Hindlimb muscle (tissue), 1 donor: ENCODE data around the gene PTGS1. TPM values are rescaled to one million over a fixed set of nuclear protein-coding genes. Genes with fewer than 3 reads are reported as not detected.
"Not testable (repeated sequence)": the region's sequence is repeated elsewhere in the genome, so short reads cannot be mapped to it uniquely, and the experiment has no call there.

ENCODE experiments used
- DNase-seq: peaks from one replicate; pipeline ENCODE4 v3.0.0-alpha.2; 2013
- polyA plus RNA-seq: library from polyadenylated mRNA; unstranded; fragments of 120-200 nt; gene quantifications from one replicate; pipeline ENCODE4 v1.2.1, GENCODE V29; 2013; ENCODE audit not compliant: insufficient read length

Gene PTGS1
- polyA plus RNA-seq, 1 donor: 4.7 TPM

DNA sequence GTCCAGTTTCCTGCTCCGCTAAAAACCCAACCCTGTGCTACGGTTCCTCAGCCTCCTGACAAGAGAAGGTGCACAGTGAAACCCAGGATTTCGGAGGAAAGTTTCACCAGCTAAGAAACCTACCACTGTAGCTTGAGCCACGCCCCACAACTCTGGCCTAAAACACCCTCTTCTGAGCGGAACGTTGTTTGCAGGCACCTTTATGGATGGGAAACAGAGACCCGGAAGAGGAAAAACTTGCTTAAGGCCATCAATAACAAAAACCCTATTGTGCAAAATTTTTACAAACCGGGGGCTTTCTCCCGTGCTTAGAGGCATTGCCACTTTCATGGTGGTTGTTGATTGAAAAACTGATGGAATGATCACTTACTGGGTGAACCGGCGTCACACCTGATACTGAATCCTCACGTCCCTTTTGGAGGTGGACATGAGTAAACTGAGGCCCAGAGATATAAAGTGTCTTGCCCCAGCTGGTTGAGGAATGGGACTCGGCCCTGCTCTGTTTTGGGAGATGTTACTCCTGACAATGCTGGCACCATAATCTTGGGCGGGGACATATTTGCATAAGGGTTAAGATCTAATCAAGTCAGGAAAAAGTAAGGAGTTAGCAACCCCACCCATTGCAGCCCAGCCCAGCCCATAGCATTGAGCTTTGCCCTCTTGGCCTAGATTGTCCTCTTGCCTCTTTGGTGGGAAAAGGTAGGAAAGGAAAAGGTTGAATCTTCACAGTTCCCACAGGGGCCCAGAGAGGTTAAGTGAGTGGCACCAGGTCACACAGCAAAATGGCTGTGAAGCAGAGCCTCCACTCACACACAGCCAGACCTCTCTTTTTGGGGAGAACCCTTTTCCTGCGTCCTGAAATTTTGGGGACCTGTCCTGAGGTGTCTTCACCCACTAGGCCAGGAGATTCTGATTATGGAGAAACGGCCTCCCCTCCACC lies 23.2 kb upstream of the PTGS1 start:
- DNase-seq: no peak

DNA sequence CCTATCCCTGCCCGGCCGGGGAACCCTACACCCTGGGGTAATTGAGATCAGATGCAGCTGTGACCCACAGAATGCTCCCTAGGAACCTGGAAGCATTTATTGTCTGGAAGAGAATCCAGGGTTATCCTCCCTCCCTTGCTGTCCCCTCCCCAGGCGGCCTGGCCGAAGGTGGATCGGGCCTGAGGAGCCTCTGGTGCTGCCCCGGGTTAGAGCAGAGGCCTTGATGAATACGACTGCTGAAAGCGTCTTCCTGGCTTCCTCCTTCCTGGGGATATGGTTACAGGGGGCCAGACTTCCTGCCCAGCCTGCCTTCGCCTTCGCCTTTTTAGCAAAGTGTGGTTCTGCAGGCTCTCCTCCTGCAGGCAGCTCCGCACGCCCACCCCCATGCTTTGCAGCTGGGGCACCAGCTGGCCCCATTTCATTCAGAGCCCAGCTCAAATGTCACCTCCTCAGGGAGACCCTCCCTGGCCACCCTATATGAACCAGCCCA lies 22.5 kb upstream of the PTGS1 start:
- no peak for DNase-seq

DNA sequence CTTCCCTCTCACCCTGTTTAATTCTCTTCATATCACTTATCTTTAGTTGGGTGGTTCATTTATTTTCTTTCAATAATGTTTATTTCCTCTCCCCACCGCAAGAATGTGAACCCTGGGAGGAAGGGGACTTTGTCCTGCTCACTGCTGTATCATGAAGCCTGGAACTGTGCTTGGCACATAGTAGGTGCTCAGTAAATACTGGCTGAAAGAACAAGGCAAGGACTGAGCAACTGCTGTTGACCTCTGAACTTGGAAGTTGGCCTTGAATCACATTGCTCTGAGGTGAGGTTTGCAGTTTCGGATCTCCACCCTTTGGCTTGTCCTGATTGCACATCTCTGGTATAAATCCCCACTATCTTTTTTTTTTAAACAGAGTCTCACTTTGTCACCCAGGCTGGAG lies 22.0 kb upstream of the PTGS1 start:
- DNase-seq: no peak

DNA sequence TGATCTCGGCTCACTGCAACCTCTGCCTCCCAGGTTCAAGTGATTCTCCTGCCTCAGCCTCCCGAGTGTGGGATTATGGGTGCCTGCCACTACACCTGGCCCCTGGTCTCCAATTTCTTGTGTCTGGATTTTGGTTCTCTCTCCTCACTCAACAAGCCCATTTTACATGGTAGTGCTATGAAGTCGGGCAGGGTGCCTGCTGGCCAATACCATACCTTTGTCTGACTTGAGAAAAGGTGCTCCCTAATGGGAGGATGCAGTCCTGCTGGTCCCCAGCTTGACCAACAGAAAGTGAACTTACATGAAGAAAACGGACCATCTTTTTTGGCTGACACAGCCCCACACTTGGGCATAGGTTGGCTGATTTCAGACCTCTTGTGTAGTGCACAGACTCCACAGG lies 21.6 kb upstream of the PTGS1 start:
- no peak for DNase-seq

DNA sequence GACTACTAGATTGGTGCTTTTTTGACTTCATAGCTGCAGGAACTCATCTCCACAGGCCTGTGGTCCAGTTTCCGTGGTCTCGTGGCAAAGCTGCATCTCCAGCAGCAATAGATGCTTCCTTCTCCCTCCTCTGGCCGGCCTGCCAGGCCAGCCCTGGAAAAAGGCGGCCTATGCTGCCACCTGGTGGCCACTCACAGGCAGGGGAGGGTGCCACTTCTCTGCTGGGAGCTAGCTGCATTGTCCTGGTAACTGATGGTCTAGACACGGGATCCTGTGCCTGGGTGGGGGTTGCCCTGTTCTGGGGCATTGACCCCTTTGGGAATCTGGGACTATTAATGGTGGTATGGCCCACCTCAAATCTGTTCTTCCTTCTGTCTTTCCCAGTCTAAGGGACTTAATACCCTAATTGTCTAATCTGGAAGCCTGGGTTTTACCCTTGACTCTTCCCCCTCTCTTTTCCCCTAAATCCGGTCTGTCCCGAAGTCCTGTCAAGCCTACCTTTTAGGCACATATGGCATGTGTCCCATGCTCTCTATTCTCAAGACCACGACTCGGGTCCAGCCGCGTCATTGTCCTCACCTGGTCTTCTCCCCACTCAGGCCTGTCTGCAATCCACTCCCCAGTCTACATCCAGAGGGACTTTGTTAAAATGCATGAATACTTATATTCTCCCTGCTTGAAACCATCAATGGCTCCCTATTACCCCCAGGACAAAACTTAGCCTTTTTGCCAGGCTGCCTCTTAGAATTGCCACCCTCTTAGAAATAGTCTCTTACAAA lies 20.1 kb upstream of the PTGS1 start:
- peak; percentile 84 for DNase-seq

DNA sequence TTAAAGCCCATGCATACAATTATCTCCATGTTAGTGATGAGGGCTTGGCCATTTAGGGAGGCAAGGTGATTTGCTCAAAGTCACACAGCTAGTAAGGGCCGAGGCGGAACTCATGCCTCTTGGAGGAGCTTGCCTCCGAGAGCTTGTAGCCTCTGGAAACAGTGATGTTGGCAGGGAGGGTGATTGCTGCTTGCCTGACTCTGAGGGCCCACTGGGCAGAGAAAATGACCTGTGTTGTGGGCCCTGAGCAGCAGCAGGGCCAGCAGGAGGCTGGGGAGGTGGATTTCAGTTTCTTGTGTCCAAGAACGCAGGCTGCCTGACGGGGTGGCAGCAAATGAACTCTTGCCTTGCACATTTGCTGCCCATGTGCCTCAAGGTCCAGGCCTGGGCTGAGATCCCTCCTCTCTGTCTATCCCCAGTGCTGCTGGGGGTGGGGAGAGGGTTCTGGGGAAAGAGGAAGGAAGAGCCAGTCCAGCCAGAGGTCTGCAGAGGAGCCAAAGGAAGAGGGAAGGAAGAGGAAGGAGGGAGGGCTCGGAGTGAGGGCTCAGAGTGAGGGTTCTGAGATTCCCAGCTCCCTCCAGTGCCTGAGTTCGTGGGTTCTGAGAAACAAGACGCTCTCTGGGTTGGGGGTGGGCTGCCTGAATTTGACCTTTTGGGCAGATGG lies 16.2 kb upstream of the PTGS1 start:
- DNase-seq: no peak

DNA sequence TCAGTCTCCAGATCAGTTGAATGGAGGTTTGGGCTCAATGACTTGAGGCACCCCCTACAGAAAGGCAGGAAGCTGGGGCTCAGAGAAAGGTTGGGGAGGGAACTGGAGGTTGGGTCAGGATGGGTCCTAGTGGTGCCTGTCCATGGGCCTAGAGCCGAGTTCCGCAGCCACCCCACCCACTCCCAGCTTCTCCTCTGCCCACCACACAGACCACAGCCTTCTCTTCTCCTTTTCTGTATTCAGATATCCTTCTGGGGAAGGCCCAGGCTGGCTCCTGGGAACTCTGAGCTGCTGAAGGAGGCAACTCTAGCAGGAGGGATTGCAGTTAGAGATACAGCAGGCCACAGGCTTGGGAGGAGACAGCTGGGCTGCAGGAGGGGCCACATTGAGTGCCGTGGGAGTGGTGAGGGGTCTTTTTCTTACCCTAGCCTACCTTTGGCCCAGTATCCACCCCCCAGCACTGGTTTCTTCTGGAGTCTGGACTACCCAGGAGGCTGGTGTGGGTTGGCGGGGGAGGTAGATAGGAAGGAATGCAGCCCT lies 15.4 kb upstream of the PTGS1 start:
- no peak for DNase-seq

DNA sequence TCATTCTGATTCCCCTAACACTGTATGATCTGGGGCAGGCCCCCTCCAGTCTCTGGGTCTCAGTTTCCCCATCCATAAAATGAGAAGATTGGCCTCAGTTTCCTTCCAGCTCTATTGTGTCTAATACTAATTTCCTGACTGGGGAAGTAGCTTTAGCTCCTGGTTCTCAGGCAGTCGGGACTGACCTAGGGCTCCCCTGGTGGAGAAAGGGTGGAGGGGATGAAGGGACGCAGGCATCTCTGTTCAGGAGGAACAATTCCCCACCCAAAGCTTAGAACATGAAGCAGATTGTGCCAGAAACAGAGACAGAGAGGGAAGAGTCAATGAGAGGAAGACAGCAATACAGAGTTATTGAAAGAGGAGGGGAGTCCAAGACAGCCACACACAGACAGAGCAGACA lies 14.2 kb upstream of the PTGS1 start:
- no peak for DNase-seq

DNA sequence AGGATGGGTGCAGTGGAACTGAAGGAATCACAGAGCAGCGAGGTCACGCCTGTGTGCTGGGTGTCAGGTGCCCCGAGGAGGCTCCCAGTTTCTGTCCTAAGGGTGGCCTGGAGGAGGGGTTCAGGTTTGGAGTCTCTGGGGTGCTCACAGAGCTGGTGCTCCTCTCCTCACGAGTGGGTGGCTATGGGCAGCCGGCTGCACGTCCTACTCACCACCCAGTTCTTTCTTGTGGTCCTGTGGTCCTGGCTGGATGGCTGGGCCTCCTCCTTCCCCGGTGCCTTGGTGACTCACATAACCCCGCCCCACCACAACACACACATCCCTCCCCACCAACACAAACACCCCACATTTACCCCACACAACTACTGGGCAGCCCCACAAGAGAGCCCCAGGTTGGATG lies 9.9 kb upstream of the PTGS1 start:
- DNase-seq: no peak

DNA sequence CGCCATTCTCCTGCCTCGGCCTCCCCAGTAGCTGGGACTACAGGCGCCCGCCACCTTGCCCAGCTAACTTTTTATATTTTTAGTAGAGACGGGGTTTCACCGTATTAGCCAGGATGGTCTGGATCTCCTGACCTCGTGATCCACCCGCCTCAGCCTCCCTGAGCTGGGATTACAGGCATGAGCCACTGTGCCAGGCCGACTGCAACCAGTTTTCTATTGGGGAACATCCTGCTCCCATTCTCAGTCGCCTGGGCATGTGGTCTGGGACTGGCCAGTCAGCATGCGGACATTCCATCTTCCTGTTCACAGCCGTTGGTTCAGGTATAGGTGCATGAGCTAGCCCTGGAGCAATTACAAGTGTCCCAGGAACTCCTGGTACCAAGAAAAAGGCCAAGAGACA lies 7.7 kb upstream of the PTGS1 start:
- DNase-seq: not testable (repeated sequence)

DNA sequence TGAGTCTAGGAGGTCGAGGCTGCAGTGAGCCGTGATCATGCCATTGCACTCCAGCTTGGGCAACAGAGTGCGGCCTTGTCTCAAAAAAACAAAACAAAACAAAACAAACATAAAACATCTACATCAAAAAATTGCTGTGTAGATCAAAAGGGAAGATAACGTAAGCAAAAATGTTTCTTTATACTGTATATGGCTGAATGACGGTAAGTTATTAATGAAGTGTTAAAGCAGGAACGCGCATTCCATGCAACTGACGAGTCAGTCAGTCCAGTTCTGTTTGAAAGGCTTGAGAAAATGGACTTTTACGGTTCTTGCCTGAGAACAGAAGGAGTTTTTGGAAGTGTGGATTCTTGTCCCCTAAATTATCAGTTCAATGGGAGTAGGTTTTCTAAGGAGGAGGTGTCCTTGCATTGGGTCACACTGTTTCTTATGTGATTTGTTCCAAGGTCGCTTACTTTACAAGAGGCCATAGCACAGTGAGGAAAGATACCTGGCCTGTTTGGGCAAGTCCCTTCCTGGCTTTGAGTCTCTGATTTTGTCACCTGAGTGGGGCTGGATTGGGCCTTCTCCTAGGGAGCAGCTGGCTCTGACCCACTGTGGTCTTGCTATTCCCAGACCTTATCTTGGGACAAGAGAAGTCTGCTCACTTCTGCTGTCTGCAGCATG lies 6.6 kb upstream of the PTGS1 start:
- no peak for DNase-seq

DNA sequence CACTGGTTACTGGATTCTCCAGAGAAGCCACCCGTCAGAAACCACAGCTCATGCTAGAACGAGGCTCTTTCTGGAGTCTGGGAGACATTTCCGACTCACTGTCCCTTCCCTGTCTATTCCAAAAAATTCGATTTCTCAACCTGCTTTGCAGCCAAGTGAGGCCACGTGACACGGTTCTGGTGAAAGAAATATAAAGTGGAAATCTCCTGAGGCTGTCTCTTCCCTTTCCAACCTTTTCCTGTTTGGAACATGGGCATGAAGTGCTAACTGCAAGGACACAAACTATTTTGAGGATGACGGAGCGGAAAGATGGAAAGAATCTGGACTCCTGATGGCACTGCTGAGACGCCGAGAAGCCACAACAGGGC lies 6.1 kb upstream of the PTGS1 start:
- DNase-seq: peak; percentile 52

DNA sequence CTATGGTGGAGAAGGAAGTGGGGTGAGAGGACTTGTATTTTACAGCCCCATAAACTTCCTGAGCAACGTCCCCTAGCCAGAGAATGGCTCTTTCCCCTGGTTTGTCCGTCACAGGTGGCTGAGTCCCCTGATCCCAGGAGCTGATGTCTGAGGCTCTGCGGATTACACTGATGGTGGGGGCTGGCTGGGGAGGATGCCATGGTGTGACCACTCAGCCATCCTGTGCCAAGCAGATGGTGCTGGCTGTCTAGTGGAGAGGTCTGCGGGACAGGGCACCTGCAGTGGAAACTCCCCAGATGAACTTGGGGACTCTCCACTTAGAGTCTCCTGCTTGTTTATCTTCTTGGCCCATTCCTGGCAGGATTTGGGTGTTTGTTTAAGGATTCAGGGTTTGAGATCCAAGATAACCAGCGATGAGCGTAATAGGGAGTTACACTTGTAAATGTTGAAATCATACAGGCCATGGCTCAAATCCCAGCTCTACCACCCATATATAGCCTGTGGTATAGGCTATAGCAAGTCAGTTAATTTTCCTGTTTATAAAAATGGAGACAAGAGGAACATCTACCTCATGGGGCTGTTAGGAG lies 4.7 kb upstream of the PTGS1 start:
- DNase-seq: no peak

DNA sequence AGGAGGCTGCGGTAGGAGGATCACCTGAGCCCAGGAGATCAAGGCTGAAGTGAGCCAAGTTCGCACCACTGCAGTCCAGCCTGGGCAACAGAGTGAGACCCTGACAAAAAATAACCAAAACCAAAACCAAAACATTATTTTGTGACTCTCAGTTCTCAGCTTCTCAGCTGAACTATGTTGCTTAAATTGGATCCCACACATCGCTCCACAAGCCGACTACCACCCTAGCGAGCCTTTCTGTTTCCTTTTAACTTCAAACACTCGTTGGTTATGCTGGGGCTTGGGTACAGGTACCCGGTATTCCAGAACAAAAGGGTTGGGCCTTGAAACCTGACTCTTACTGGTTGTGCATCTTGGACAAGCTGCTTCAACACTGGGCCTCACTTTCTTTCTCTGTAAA lies 3.8 kb upstream of the PTGS1 start:
- no peak for DNase-seq

DNA sequence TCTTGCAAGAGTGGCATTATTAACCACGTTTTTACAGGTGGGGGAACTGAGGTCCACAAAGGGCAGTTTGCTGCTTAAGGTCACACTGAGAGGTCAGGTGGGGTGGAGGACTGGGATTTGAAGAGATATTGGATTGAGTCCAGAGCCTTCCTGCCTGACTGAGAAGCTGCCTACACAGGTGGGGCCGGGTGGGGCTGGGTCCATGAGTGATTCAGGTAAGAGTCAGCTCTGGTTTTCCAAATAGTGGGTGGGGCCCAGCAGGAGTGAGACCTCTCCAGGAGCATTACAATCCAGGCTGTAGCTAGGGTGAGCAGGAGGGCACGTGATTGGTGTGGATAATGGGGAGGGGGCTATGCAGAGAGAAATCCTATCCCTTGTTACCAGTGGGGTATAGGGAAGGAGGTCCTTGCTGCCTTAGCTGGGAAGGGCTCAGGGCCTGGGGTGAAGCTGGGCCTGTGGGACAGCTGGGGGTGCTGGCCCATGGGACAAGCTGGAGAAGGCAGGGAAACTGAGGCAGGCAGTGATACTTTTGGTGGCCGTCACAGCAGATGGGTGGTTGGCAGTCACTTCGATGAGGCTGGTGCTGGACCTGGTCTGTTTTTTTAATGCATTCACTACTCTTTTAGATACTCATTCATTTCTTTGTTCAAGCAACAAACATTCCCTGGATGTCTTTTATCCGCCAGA lies 2.9 kb upstream of the PTGS1 start:
- DNase-seq: no peak

DNA sequence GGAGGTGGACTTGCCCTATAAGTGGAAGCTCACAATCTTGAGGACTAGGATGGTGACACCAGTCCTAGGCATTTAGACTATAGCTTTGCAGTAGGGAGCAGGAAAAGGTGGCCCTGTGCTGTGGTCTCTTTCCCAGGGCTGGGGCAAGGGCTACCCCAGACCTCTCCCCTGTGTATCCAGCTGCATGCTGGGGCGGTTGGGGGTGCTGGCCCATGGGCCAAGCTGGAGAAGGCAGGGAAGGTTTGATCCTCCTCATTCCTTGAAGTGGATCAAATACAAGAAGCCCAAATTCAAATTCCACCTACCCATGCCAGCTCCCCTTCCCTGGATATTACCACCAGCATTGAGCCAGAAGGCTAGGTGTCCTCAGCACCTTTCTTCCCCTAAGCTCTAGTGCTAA lies 2.2 kb upstream of the PTGS1 start:
- no peak for DNase-seq

DNA sequence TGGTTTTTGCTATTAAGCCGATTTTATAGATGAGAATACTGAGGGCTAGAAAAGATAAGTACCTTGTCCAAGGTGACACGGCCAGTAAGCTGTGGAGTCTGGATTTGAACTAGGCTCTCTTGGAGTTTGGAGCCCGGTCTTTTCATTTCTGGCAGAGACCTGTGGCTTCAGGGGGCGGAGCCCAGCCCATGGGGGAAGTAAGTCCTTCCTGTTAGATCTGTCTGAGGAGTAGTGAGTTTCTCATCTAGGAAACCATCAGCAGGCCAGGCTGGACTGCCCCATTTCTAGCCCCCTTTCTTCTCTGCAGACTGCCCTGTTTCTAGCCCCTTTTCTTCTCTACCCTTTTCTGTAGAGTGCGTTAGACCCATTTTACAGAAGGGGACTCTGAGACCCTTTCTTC lies 521 bp upstream of the PTGS1 start:
- DNase-seq: no peak

DNA sequence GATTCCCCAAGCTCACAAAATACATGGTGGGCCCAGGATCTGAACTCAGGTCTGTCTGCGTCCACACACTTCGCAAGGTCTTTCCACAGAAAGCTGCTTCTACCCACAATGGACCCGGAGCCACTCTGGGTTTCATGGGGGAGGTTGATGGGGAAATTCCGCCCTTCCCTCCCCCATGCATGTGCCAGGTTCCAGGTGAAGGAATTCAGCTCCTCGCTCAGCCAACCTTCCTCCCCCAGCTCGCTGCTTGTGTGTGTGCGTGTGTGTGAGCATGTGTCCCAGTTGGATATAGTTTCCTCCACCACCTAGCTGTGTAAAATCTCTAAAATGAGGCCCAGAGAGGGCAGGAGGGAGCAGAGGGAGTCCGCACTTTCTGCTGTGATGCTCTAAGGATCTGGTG lies 1.0 kb downstream of the PTGS1 start:
- no peak for DNase-seq

DNA sequence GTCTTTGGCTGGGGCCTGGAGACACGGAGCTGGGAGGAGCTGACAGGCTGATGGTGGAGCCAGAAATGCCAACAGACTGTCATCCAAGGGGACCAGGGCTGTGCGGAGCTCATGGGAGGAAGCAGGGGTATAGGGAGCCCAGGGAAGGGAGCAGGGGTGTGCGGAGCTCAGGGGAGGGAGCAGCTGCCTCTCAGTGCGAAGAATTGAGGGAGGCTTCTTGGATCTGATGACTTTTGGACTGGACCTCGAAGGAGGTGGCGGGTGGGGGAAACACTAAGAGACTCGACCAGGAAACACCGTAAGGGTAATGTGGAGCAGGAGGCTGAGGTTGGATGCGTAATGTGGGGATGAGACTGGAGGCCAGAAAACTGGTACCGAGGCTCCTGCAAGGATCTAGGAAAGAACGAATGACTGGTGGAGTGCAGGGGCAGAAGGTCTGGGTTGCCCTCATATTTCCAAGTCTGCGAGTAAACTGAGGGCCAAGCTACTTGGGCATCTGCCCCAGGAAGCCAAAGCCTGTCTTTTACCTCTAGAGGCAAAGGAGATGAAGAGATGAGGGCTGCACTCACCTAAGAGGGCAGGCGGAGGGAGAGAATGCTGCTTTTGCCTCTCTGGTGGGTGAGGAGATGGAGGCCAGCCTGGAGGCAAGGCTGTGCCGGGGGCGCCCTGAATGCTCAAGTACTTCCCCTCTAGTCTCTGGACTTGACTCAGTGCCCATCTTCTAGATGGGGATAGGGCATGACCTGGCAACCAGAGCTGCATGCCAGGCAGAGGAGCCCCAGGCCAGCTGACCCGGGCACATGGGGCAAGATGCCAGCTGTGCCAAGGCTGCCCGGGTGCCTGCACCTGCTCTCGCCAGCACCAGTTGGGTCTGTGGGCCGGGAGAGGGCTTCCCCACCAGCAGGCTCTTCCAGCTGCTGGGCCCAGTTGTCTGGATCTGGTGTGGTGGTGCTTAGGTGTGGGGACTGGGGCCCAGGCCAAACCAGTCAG lies 2.3 kb downstream of the PTGS1 start:
- DNase-seq: no peak

DNA sequence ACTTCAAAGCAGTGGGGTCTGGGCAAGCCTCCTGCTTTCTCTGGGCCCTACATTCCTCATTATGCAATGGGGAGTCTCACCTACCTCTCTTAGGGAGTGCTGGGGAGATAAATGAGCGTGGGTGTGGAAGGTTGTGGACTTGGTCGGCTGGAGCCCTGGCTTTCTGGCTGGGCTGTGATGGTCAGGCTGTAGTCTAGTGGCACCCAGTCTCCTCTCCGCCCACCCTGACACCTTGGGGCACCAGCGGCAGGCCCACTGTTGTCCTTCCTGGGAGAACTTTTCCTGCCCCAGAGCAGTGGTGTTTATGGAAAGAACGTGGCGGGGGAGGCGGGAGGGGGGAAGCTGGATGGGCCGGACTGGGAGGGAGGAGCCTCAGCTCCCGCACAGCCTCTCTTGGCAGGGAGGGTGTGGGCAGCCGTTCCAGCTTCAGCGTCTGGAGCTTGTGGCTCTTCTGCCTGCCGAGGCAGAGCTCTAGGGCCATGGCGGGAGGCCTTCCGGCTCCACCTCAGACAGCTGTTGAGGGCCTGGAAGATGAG lies 4.1 kb downstream of the PTGS1 start:
- peak; percentile 84 for DNase-seq
